Testis (tissue), 3 donors: Measurements from ENCODE around the gene BNC2. TPM values are rescaled to one million over a fixed set of nuclear protein-coding genes. Genes with fewer than 3 reads are reported as not detected.

Experiments
- DNase-seq: peaks from one replicate; pipeline ENCODE4 v3.0.0-alpha.2; 2019
- H3K27ac ChIP-seq, 2 donors: fragments of 200-600 bp; sonication (generic); one replicate each; pipeline ENCODE4 v1.5.1; 2019
- H3K27me3 ChIP-seq: fragments of 200-600 bp; sonication (generic); one replicate; pipeline ENCODE4 v1.5.1; 2019
- H3K36me3 ChIP-seq: fragments of 200-600 bp; sonication (generic); one replicate; pipeline ENCODE4 v1.5.1; 2017; ENCODE audit warnings: low read depth; ENCODE audit errors: missing control alignments
- H3K4me1 ChIP-seq: fragments of 200-600 bp; sonication (generic); one replicate; pipeline ENCODE4 v1.5.1; 2019
- H3K4me3 ChIP-seq, 2 donors: fragments of 200-600 bp; sonication (generic); one replicate each; pipeline ENCODE4 v1.5.1; 2017 to 2019
- H3K9me3 ChIP-seq: fragments of 200-600 bp; sonication (generic); one replicate; pipeline ENCODE4 v1.5.1; 2017
- POLR2A ChIP-seq: fragments of 450-650 bp; IDR thresholded peaks from one replicate; pipeline ENCODE4 v1.6.1; 2017; ENCODE audit warnings: antibody characterized with exemption, mild to moderate bottlenecking, moderate library complexity
- WGBS, 2 donors: methylation state at CpG; one replicate each; pipeline ENCODE4 v1.1.5; 2018; 5-methylcytosine and 5-hydroxymethylcytosine counted together
- intact Hi-C: fragments of 100-400 bp; cut with DNase I; formaldehyde crosslinking; loops from one replicate; pipeline ENCODE4 v1.15.1; 2023; ENCODE audit warnings: low total_unique reads
- polyA plus RNA-seq: library from polyadenylated mRNA; stranded (reverse); fragments of 350-450 nt; fragmentation: Illumina TruSeq; extraction: RNeasy Lipid Tissue Mini Kit (QIAGEN cat#74804); gene quantifications from one replicate; pipeline ENCODE4 v1.2.3, GENCODE V29; 2014; ENCODE audit warnings: low read depth, low replicate concordance; ENCODE audit not compliant: insufficient read depth
- total RNA-seq, 2 donors: library from RNA; depleted of rRNA; stranded (reverse); fragments of >200 nt; gene quantifications; one replicate each; pipeline ENCODE4 v1.2.3, GENCODE V29; 2016
- TF ChIP-seq, protein P1 (sequence below), 3 experiments: fragments of 450-650 bp in 2 of 3; fragments of 200-600 bp in 1 of 3; sonication (generic) in 1 of 3; IDR thresholded peaks; one replicate each; pipeline ENCODE4 v1.5.1; 2016 to 2019; ENCODE audit warnings: antibody characterized with exemption in 3 of 3, mild to moderate bottlenecking in 2 of 3, moderate library complexity in 1 of 3

BNC2 gene
- total and polyA plus RNA-seq, 3 donors from 2014 or later, result 14.6 to 35.2 (median 32.0) TPM

DNA sequence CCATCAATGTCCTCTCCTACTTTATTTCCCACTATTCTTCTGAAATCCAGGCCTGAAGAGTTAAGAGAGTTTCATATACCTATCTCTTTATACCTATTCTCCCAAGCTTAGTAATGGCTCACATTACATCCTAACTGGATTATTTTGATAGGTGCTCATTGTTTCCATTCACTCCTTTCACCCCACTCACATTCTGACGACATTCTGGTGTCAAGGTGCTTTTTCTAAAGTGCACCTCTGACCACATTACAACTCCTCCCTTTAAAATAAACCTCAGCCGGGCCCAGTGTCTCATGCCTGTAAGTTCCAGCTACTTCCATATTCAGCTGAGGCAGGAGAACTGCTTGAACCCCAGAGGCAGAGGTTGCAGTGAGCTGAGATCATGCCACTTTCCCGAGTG is 417.1 kb downstream of the BNC2 start:
- Histone ChIP-seq H3K9me3 (no peaks in the 10 kb centered on the region), H3K27me3 (no peaks in the 10 kb centered on the region), H3K27ac (no peak overlapping the region), H3K4me1 (no peaks in the 10 kb centered on the region), H3K36me3 (no peaks in the 10 kb centered on the region), H3K4me3 (no peak overlapping the region)
- TF ChIP-seq, protein P1, sequence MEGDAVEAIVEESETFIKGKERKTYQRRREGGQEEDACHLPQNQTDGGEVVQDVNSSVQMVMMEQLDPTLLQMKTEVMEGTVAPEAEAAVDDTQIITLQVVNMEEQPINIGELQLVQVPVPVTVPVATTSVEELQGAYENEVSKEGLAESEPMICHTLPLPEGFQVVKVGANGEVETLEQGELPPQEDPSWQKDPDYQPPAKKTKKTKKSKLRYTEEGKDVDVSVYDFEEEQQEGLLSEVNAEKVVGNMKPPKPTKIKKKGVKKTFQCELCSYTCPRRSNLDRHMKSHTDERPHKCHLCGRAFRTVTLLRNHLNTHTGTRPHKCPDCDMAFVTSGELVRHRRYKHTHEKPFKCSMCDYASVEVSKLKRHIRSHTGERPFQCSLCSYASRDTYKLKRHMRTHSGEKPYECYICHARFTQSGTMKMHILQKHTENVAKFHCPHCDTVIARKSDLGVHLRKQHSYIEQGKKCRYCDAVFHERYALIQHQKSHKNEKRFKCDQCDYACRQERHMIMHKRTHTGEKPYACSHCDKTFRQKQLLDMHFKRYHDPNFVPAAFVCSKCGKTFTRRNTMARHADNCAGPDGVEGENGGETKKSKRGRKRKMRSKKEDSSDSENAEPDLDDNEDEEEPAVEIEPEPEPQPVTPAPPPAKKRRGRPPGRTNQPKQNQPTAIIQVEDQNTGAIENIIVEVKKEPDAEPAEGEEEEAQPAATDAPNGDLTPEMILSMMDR (IDR thresholded peaks at IDR 0.05), result no peak
- DNase-seq, result no peak
- intact Hi-C loops, result no loop called here
- 83 to 85% methylated on average over 3 of the region's 3 CpGs for WGBS, 2 donors

DNA sequence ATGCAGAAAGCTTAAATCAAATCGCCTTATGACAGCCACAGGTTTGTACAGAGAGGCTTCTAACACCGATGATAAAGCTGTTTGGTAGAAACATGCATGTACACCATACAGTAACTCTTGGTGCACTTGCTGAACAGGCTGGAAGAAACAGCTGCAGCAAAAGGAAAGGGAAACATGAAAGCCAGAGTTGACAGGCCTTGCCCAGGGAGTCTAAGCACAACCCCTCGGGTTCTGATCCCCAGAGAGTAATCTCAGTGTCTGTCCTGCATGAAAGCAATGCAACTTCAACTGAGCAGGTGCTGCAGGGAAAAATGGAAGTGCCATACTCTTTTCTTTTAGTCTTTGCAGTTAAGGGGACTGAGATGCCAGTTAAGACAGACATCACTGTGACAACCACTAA is 419.9 kb downstream of the BNC2 start:
- no peaks in the 10 kb centered on the region for H3K9me3 ChIP-seq
- WGBS, 2 donors, result 71 to 72% methylated on average over 3 of the region's 3 CpGs
- H3K36me3 ChIP-seq, result no peaks in the 10 kb centered on the region
- H3K27ac ChIP-seq, result no peak overlapping the region
- no peak for TF ChIP-seq POLR2A
- TF ChIP-seq, protein P1 (IDR thresholded peaks at IDR 0.05), result no peak
- intact Hi-C loops, result no loop called here
- no peak for DNase-seq
- H3K4me1 ChIP-seq, result no peaks in the 10 kb centered on the region
- H3K27me3 ChIP-seq, result no peaks in the 10 kb centered on the region
- no peak overlapping the region for H3K4me3 ChIP-seq

DNA sequence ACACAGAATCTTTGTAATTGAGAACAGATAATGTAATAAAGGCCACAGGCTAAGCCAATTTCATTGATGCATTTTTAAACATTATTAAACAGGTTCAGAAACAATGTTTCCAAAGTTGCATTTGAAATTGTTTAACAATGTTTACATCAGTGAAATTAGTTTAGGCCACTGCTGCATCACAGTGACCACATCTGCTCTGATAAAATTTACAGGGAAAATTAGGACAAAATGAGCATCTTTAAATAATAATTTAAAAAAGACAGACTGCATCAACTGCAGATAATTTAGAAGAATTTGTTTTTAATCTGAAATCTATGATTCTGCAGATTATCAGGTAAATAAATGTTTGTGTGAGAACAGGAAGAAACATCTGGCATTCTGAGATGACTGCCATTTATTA is 420.4 kb downstream of the BNC2 start:
- intact Hi-C loops, result no loop called here
- Histone ChIP-seq H3K4me1 (no peaks in the 10 kb centered on the region), H3K27ac (no peak overlapping the region), H3K36me3 (no peaks in the 10 kb centered on the region), H3K4me3 (no peak overlapping the region), H3K9me3 (no peaks in the 10 kb centered on the region), H3K27me3 (no peaks in the 10 kb centered on the region)
- TF ChIP-seq, protein P1 (IDR thresholded peaks at IDR 0.05), result no peak
- no peak for TF ChIP-seq POLR2A
- DNase-seq, result no peak

DNA sequence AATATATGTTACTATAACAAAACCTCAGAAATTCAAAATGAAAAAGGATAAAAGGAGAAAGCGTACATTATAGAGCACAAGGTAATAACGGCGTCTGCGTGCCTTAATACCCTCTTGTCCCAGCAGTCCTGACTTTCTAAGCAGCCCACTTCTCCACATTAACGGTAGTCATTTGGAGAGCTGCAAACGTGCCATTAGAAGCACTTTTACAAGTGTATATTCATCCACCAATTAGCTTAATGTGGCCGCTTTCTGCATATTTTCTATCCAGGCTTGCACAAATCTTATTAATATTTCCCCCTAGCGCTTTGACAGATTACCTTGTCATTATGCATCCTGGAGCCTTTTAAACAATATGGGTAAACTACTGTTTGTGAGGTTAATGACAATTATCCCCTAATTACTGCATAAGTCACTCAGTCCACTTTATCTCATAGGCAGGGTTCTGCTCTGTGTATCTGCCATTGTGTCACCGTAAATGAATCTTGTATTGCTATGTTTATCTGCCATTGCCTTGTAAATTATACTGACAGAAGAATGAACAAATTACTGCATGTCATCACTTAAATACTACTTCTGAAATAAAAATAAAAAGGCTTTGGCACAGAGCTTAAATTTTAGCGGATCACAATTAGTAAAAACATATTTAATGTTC is 421.3 kb downstream of the BNC2 start:
- Histone ChIP-seq H3K27ac (no peak overlapping the region), H3K36me3 (no peaks in the 10 kb centered on the region), H3K4me3 (no peak overlapping the region), H3K27me3 (no peaks in the 10 kb centered on the region), H3K9me3 (no peaks in the 10 kb centered on the region), H3K4me1 (no peaks in the 10 kb centered on the region)
- intact Hi-C loops, result no loop called here
- DNase-seq, result no peak
- WGBS, 2 donors, result 90 to 92% methylated on average over 10 of the region's 10 CpGs
- TF ChIP-seq POLR2A, result no peak
- TF ChIP-seq, protein P1 (IDR thresholded peaks at IDR 0.05), result no peak

DNA sequence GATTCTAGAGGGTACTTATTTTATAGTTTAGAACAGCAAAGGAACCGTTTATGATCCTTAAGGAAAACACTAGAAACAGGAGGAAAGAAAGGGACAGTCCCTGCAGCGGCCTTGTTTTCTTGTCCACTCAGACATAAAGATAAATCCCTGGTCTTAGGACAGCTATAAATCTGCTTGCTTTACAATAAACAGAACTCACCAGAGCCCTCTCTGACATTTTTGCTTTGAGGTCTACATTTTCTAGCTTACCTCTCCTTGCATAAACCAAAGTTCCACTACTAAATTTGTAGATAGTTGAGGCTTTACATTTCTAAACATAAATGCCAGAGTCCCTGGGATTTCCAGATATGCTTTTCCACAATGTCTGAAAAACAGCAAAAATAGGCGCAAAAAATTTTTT is 422.5 kb downstream of the BNC2 start:
- DNase-seq, result no peak
- WGBS, 2 donors, result 84 to 87% methylated on average over 3 of the region's 3 CpGs
- Histone ChIP-seq H3K27ac (no peak overlapping the region), H3K4me1 (no peaks in the 10 kb centered on the region), H3K27me3 (no peaks in the 10 kb centered on the region), H3K36me3 (no peaks in the 10 kb centered on the region), H3K4me3 (no peak overlapping the region), H3K9me3 (no peaks in the 10 kb centered on the region)
- no peak for TF ChIP-seq POLR2A
- TF ChIP-seq, protein P1 (IDR thresholded peaks at IDR 0.05), result no peak
- intact Hi-C loops, result no loop called here
